Measurements from ENCODE around the gene ITGA11.

The ITGA11 gene

DNA sequence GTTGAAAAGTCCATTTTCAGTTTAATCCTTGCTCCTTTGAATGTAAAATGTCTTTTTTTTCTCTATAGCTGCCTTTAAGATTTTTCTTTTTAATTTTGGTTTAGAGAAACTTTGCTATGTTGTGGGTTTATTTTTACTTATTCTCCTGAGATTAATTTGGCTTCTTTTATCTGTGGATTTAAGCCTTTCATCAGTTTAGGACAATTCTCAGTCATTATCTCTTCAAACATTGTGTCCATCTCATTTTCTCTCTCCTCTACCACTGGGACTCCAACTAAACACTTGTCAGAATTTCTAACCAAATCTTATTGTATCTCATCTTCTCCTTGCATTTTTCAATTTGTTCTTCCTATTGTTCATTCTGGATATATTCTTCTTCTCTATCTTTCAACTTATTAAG is 12.4 kb upstream of the ITGA11 start:
- no peak for DNase-seq

DNA sequence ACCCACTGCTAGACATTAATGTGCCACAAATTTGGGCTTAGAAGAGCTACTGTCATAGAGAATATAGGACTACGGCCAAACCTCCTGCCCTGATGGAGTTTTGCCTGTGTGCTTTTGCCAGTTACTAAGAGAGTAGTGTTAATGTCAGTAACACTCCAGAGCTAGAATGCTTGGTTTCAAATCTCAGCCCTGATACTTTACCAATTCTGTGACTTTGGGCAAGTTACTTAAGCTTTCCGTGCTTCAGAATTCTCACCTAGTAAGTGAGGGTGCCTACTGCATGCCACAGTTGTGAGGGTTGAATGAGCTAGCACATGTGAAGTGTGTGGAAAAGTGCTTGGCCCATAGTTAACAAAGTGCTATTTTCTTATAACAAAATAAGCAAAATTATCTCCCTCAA is 10.9 kb upstream of the ITGA11 start:
- no peak for DNase-seq

DNA sequence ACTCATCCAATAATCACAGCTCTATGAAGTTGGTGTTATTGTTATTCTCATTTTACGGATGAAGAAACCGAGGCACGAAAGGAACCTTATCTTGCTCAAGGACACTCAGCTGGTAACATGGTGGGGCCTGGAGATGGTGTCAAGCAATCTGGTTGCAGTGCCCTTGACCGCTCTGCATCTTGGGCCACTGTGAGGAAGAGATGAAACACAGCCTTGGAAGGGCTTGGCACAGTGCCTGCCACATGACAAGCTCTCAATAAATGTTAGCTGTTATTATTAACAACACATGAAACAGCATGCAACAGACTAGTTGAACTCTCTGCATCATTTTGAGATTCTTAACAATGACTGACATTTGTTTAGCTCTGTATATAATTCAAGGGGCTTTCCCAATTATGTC is 10.1 kb upstream of the ITGA11 start:
- no peak for DNase-seq

DNA sequence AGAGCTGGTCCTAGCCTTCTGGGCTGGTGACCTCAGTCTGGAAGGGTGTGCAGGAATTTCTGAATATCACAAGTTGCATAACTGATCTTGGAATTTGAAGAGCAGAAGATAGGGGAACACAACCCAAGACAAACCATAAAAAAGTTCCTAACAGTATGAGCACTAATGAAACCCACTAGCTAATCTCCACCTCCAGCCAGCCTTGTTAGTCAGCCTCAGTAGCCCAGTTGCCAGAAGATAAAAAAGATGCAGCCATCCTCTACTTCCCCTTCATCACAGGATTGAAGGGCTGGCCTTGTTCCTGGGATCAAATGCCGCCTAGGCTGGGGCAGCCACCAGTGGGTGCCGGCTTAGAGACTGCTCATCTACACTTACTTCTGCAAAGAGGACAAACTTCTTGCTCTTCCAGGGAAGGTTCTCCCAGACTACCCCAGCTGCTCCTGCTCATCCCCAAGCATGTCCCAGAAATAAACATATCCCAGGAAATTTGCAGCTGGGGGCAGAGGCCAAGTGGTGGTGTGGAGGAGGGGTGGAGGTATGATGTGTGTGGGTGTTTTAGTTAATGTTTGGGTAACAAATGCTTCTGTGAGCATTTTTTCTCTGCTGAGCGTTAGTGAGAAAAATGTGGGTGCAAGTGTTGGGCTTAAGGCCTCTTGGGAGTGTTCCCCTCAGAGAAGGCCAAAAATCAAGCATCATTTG is 9.2 kb upstream of the ITGA11 start:
- DNase-seq, result no peak

DNA sequence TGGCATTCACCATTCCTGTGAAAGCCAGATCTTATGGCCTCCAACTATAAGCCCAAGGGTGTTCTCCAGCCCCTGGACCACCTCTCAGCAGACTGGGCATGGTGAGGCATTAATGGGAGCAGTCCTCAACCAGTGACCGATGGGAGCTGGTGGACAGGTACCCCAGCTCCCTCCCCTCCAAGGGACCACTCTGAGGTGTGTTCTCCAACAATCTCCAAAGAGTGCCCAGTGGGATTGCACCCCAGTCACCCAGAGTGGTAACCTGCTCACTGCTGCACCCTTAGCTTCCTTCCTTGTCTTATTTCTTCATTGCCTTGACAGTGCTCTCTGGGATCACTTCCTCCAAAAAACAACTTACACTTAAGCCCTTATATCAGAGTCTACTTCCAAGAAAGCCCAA is 8.2 kb upstream of the ITGA11 start:
- DNase-seq, result no peak

DNA sequence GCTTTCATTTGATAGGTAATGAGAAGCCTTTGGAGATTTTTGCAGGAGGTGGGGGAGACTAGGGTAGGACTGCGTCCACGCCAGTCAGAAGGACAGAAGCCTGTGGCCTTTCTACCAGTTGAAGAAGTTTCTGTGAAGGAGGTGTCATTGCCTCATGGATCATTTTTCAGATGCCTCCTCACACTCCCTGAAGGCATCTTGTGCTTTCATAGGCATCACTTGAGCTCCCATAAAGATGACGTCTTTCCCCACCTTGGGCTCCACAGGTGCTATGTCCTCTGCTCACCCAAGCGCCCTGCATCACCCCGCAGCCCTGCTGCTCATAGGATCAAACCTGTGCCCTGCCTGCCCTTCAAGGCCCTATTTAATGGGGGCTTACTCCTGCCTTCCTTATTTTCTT is 7.5 kb upstream of the ITGA11 start:
- DNase-seq, result no peak

DNA sequence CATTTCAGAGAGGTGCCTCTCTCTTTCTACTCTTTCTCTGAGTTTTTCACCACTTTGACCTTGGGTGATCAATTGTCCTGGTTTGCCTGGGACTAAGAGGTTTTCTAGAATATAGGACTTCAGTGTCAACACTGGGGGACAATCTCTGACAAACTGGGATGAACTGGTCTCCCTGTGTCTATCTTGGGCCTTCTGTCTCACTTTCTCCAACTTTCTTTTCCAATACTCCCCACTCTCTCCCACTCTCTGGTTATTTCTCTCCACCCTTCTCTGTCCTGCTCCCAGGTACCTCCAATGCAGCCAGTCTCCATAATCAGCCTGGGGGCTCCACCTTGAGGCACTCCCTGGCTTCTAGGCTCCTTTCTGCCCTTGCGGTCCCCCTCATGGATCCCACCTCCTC is 4.7 kb upstream of the ITGA11 start:
- no peak for DNase-seq

DNA sequence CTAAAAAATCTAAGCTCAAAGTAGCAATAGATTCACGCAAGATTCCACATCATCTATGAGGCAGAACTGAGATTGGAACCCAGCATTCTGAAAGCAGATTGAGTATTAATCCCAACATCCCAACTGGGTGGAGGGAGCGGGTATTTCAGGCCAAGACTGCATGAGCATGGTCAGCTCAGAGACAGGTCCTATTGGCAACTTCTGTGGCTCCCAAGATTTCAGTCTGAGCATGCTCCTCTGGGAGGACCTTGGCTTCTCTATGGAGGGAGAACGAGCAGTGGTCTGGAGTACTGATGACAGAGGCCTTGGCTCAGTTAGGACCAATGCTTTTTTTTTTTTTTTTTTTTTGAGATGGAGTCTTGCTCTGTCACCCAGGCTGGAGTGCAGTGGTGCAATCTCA is 4.0 kb upstream of the ITGA11 start:
- no peak for DNase-seq

DNA sequence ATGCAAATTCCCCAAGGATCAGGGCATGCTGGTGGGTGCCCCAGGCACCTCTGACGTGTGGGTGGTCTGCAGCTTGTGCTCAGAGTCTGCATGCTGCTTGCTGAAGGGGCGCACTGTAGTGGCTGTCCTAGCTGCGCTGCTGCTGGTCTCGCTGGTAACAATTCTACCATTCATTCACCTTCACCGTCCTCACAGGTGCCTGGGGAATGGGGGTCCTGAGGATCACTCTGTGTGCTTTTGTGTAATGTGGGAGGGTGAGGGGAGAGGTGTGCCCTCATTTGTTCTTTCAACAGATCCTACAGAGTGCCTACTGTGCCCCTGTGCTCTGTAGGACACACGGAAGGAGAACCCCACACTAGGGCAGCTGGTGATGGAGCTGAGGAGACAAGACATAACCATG is 2.1 kb upstream of the ITGA11 start:
- DNase-seq, result no peak

DNA sequence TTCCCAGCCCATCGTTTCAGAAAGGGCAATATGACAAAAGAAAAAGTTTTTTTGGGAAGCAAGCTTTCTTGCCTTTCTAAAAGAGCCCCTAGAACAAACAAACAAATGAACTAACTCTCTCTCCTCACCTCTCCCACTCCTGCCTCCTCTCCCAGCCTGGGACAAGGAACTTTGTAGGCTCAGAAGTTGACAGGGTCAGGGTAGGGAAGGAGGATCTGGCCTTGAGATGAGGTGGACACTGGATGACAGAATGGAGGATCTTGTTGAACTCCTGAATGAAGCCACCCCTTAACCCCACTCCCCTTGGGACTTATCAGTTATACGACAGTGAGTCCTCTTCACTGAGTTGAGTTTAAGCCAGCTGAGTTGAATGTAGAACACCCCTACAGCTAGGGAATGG is 1.6 kb upstream of the ITGA11 start:
- no peak for DNase-seq

DNA sequence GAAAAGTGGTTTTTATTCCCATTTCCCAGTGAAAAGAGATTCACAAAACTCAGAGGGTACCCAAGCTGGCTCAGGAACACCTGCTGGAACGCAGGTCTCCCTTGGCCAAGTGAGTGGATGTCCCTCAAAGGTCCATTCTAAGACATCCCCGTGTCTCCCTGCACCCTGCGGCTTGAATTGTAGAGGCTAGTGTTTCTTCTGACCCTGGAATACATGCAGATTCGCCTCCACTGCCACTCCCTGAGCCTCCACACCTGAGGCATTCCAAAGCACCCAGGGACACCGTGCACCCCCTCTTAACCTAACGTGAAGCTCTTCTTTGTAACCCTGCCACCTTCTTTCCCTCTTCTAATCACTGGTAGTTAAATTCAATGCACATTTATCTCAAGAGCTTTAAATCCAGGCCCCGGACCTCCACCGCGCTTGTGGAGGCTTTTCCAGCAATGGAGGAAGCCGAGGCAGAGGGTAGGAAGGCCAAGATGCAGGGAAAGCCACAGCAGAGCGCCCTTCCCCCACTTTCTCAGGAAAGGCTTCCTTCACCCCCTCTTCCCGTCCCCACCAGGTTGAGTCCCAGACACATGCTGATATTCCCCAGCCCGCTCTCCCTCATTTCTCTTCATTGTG is 590 bp upstream of the ITGA11 start:
- DNase-seq, result no peak

DNA sequence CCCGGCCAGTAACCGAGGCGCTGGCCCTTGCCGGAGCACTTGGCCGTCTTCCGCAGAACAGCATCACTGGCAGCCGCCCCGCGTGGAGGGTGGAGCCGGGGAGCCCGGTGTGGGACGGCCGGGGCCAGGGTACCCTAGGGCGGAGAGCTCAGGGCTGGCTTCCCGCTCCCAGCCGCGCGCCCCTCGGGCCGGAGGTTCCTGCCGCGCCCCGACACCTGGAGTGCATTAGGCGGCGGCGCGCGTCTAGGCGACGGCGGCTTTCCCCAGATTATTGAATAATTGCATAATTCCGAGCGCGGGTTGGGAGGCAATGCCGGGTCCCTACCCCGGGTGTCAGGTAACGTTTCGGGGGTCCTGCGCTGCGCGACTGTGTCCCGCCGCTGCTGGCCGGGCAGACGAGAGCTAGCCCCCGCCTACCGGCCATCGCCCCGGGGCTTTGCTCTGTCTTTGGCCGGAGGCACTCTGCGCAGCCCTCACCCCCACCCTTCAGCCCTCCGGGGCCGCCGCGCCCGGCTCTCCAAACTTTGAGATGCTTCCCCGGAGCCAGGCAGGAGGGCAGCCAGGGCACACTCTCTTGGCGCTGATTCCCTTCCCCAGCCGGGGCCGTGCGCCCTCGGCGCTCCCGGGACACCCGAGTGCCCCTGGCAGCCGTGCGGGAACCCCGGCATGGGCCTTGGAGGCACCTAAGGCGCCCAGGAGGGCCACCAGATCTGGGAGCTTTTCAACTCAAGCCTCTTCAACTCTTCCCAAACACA is 749 bp downstream of the ITGA11 start:
- DNase-seq, result no peak

DNA sequence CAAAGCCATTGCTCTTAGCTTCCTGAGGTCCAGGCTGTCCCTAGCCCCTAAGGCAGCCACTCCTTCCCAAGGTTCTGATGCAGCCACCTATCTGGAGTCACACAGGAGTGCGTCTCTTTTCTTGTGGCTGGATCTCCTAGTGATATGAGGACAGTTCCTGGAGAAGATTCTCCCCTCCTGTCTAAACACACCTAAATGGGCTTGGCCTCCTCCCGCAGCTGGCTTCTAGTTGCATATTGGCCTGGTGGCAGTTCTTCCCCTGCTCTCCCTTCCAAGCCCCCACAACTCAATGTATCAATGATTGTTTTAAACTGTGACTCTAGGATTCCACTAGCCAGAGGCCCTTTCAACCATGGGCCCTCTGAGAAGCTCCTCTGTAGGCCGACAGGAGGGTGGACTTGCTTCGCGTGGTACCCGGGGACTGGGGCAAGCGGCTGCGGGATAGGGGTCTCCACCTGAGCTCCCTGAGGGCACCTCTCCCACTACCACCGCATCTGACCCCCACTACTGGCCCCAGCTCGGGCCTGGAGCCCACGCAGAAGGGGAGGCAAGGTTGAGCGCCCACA is 1.4 kb downstream of the ITGA11 start:
- DNase-seq, result no peak

DNA sequence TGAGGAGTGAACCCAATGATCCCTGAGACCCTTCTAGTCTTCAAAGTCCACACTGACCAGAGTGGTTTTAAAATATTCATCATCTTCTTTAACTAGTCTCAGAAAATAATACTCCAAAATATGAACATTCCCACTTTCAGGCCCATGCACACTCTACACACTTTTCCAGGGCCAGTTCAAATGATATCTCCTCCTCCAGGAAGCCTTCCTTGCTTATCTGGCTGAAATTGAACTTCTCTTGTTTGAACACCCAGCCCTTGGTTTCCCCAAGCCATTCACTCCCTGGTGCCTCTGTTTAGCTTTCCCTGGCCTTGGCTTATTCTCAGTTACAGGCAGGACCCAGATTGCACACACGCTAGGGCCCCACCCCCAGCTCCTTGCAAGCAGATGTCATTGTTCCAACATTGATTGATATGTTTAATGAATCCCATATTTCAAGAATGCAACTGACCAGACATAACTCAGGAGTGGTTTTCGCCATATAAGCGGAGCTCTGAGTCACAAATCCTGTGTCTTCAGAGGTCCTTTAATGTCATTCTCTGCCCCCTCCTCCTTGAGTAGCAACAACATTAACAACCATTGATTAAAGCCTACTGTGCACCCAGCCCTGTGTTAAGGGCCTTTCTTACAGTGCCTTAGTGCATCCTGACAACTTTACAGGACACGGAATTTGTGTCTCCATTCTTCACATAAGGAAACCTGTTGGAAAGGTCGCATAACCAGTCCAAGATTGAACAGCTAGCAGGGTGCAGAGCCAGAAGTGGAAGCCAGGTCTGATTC is 2.1 kb downstream of the ITGA11 start:
- no peak for DNase-seq

DNA sequence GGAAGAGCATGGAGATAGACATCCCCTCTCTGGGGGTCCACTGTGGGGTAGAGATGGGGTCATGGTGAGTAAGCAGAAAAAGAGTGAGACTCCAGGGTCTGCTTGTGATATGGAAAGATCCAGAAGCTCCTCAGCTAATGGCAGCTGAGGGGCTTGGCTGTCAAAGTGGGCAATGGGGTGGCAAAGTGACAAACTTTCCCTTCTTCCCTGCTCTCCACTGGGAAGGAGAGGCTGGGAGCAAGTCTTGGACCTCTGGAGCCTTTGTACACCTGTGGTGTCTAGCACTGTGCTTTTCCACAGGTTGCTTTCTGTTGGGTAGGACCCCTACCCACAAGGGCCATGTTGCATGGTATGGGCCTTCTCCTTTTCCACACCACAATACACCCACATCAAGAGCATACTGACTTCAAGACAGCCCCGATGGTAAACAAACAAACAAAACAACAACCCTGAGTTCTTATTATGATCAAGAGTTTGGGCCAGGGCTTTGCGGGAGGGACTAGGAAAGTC is 3.5 kb downstream of the ITGA11 start:
- DNase-seq, result no peak

DNA sequence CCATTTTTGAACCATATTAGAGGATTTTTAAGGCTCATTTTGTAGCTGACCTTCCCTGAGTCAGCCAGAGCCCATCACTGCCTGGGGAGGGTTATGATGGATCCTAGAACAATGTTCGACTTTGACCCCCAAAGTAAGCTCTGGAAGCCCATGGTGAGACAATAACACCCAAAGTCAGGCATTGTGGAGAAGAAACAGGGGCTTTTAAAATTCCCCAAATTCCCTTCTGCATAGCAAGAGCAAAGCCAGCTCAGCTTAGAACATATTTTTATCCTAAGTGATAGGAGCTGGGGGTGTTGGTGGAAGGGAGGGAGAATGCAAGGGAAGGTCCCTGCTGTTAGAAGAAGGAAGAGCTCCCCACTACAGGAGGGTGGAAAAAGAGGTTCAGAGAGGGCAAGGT is 4.0 kb downstream of the ITGA11 start:
- no peak for DNase-seq

DNA sequence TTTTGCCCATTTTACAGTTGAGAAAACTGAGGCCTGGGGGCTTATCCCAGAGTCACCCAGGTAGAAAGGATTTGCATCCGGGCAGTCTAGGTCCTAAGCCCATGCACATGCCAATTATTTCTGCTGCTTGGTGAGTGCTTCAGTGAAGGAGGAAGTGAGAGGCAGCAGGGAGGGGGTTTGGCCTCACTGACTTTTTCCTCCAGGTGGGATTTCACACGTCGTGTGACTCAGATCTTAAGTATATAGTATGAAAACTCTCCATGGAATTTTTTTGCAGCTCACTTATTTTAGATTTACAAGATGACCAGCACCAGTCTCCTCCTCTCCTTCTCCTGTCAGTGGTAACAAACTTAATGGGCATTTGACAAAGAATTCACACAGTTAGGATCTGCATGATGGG is 4.6 kb downstream of the ITGA11 start:
- DNase-seq, result no peak

DNA sequence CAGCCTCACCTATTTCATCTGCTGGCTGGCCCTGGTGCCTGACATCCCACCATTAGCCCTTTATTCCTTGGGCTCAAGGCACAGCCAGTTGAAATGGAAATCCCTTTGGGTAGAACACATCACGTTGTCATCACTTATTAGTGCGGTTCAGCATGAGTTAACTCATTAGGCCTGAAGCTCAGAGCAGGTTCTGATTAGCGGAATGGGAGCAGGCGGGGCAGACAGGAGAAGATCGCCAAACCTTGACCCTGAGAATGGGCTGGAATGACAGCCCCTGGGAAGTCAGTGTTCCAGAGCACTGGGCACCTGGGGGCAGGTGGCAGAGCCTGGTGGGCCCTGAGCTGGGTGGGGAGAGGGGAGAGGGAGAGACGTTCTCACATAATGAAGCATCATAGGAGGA is 5.8 kb downstream of the ITGA11 start:
- no peak for DNase-seq

DNA sequence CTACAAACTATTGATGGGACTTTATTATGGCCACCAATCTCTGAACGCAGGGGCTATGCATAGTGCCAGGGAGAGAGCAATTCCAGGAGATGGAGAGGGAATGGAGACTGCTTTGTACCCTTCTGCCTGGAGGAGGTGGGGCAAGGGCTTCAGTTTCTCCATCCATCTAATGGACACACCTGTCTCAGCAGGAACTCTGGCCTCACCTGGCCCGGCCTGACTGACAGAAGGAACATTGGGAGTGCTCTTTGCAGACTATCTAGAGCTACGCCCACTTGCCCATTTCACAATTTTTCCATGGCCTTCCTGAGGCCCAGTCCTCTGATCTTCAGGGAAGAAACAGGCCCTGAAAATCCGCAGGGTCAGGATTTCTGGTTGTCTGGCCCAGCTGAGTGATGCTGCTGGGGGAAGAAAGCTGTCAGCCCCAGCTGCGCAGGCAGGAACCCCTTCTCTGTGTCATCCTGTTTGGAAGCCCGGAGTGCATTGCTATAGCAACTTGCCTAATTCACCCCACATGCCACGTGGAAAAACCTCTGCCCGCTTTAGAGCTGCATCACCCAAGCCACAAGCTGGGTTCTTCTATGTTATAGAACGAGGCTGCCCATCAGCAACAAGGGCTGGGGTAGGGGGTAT is 6.4 kb downstream of the ITGA11 start:
- no peak for DNase-seq

DNA sequence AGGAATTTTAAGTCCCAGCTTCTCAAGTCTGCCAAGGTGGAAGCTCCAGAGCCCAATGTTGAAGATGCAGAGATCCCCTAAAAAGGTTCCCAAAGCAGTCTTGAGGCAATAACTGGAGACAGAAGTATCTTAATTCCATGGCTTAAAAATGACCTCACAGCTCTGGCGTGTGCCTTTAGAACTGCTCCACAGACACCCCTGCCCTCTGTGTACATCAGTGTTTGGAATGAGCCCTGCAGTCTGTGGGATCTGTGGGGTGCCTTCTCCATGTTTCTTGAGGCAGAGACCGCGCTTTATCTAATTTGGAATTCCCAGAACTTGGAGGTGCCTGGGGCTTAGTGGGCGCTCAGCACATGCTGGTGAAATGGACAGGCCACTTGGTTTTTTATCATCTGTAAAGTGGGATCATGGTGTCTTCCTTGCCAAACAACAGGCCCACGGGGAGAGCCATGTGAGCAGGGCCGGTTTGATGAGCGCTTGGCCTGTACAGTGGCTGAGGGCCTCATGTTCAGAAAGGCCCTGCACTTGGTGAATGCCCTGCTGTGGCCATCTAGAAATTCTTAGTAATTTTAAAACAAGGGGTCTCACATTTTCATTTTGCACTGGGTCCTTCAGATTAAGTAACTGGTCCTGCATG is 7.1 kb downstream of the ITGA11 start:
- DNase-seq, result no peak

DNA sequence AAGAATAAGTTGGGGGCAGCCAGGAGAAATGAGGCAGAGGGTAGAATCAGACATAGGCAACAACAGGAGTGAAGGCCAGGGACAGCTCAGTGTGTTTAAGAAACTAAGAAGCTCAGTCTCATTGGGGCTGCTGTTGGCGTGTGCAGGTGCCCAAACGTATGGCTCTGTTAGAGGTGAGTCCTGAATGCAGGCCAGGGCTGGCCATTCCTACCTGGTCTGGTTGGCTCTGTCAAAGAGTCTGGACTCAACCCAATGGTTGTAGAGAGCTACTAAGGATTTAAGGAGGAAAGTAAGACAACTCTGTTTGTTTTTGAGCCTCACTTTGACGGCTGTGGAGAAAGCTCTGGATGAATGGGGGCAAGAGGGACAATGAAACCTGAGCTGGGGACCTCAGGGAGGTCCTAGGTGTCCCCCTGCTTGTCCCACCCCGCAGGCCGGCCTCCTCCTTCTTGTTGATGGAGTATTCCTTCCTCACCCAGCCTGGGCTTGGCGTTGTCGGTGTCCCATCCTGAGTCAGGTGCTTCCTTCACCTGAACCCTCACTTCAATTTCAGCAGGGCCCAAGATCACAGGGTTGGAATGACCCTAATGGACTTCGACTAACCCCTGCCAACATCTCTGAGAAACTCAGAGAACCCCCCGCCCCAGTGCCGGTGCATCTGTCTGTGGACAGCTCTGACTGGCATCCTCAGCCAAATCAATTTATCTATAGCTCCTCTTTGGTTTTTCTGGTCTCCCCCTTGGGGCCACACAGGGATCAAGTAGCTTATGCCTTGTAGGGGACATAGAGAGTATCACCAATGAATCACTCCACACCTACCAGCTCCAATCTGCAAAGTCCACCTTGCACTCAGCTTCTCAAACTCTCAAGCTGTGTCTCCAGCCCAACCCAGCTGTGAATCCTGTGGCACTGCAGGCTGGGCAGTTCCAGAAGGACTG is 8.3 kb downstream of the ITGA11 start:
- DNase-seq, result no peak

All from NCI-H187 treated with DMSO at 0.1 percent for 48 hours (cell line).